HCT116 (cell line): ENCODE data around the gene CDKAL1. TPM values are rescaled to one million over a fixed set of nuclear protein-coding genes. Genes with fewer than 3 reads are reported as not detected.

Experiments used
- ATAC-seq: fragments of 200-7000 bp; cut with Tn5 transposase; 2 replicates; pipeline ENCODE4 v1.9.1; 2020; ENCODE audit warnings: mild to moderate bottlenecking, moderate library complexity
- BruUV-seq: library from RNA; stranded (reverse); fragments of 400-500 nt; replicated peaks from 2 replicates; lab custom pipeline; 2021; lab: Mats Ljungman, UMichigan
- CTCF ChIA-PET: fragments of 300-600 bp; sonication (Branson Sonifier 250); formaldehyde crosslinking; loops from one replicate; lab custom pipeline; 2021; ENCODE audit warnings: antibody characterized with exemption; lab: Charles Lee
- POLR2A ChIA-PET: fragments of 300-600, 350-600 bp; sonication (Branson Sonifier 250); formaldehyde crosslinking; loops from one replicate; lab custom pipeline; 2021; ENCODE audit warnings: antibody characterized with exemption; lab: Charles Lee
- RAD21 ChIA-PET, 2 experiments: fragments of 300-600 bp; sonication (Branson Sonifier 250); formaldehyde crosslinking; loops; one replicate each; lab custom pipeline; 2023; ENCODE audit warnings: low total read pairs in 2 of 2; ENCODE audit not compliant: uncharacterized antibody in 2 of 2, unreplicated experiment in 2 of 2, low non-redundant PET in 1 of 2; lab: Charles Lee
- DNase-seq: peaks from one replicate; pipeline ENCODE4 v3.0.0-alpha.2; 2010; ENCODE audit warnings: low read depth, low spot score
- H2AFZ ChIP-seq: fragments of 200-600 bp; shearing (Covaris generic), sonication (generic); 2 replicates; pipeline ENCODE4 v1.6.1; 2017; ENCODE audit warnings: low read depth, mixed run types, mixed read lengths, antibody characterized with exemption, low read length; ENCODE audit not compliant: poor library complexity, severe bottlenecking
- H3K27ac ChIP-seq: 2 replicates; pipeline ENCODE4 v1.5.1; 2012; ENCODE audit warnings: low read depth, low read length
- H3K27me3 ChIP-seq: fragments of 200-600 bp; sonication (generic); 2 replicates; pipeline ENCODE4 v1.6.1; 2016; ENCODE audit warnings: mixed run types, low read length, mixed read lengths; ENCODE audit not compliant: insufficient read depth
- H3K36me3 ChIP-seq, 2 experiments: fragments of 200-500 bp in 1 of 2; fragments of 200-600 bp in 1 of 2; sonication (Bioruptor generic) in 1 of 2; sonication (generic) in 1 of 2; 2 replicates each; pipeline versions ENCODE4 v1.5.1 to v1.6.1; 2014 to 2016; ENCODE audit warnings: low read length in 2 of 2, inconsistent platforms in 1 of 2, mixed read lengths in 1 of 2, mixed run types in 1 of 2; ENCODE audit not compliant: insufficient read depth in 2 of 2, control insufficient read depth in 1 of 2
- H3K4me1 ChIP-seq, 2 experiments: fragments of 200-600 bp in 1 of 2; sonication (generic) in 1 of 2; 2 replicates each; pipeline versions ENCODE4 v1.5.1 to v1.6.1; 2012 to 2017; ENCODE audit warnings: low read length in 2 of 2, inconsistent platforms in 1 of 2, mild to moderate bottlenecking in 1 of 2, mixed read lengths in 1 of 2, mixed run types in 1 of 2, moderate library complexity in 1 of 2; ENCODE audit not compliant: insufficient read depth in 2 of 2, control insufficient read depth in 1 of 2
- H3K4me2 ChIP-seq: fragments of 200-600 bp; sonication (generic); 2 replicates; pipeline ENCODE4 v1.6.1; 2017; ENCODE audit warnings: mixed run types, low read length, mixed read lengths
- H3K4me3 ChIP-seq, 2 experiments: fragments of 200-600 bp in 1 of 2; sonication (generic) in 1 of 2; replicated peaks in 1 of 2; 2 replicates each; pipeline ENCODE4 v1.5.1; 2011 to 2016; ENCODE audit warnings: low read length in 2 of 2, control low read depth in 1 of 2, low read depth in 1 of 2, mild to moderate bottlenecking in 1 of 2, mixed read lengths in 1 of 2, mixed run types in 1 of 2
- H3K79me2 ChIP-seq: fragments of 200-600 bp; sonication (generic); 2 replicates; pipeline ENCODE4 v1.6.1; 2017; ENCODE audit warnings: mild to moderate bottlenecking, mixed run types, low read length, moderate library complexity, mixed read lengths; ENCODE audit not compliant: insufficient read depth
- H3K9ac ChIP-seq: fragments of 200-600 bp; sonication (generic); 2 replicates; pipeline ENCODE4 v1.6.1; 2016; ENCODE audit warnings: low read length, mixed read lengths
- H3K9me2 ChIP-seq: fragments of 200-600 bp; sonication (generic), shearing (Covaris generic); 2 replicates; pipeline ENCODE4 v1.6.1; 2017; ENCODE audit warnings: mixed run types, mild to moderate bottlenecking, moderate library complexity; ENCODE audit not compliant: insufficient read depth
- H3K9me3 ChIP-seq, 2 experiments: fragments of 200-500 bp in 1 of 2; fragments of 200-600 bp in 1 of 2; sonication (Bioruptor generic) in 1 of 2; sonication (generic) in 1 of 2; 2 replicates each; pipeline ENCODE4 v1.6.1; 2014 to 2017; ENCODE audit warnings: low read length in 2 of 2, mixed read lengths in 2 of 2, inconsistent platforms in 1 of 2, low read depth in 1 of 2, mild to moderate bottlenecking in 1 of 2, mixed run types in 1 of 2, moderate library complexity in 1 of 2; ENCODE audit not compliant: control insufficient read depth in 1 of 2, insufficient read depth in 1 of 2
- H4K20me1 ChIP-seq: fragments of 200-600 bp; sonication (generic), shearing (Covaris generic); 2 replicates; pipeline ENCODE4 v1.6.1; 2017; ENCODE audit warnings: mixed run types, mild to moderate bottlenecking, moderate library complexity; ENCODE audit not compliant: insufficient read depth
- ELF1 ChIP-seq: IDR thresholded peaks from 2 replicates; pipeline ENCODE4 v1.6.1; 2012; ENCODE audit warnings: low read depth, borderline replicate concordance
- POLR2A ChIP-seq: IDR thresholded peaks from 2 replicates; pipeline ENCODE4 v1.7.0; 2011; ENCODE audit warnings: borderline replicate concordance; ENCODE audit not compliant: insufficient read depth, insufficient read length; ENCODE audit errors: extremely low read depth
- YY1 ChIP-seq: IDR thresholded peaks from 2 replicates; pipeline ENCODE4 v1.6.1; 2011; ENCODE audit warnings: low read length, low read depth, moderate library complexity, mild to moderate bottlenecking; ENCODE audit not compliant: insufficient replicate concordance; ENCODE audit errors: extremely low read depth
- intact Hi-C: fragments of 100-400 bp; cut with micrococcal nuclease; formaldehyde crosslinking; loops from 2 replicates; pipeline ENCODE4 v1.10.0; 2022
- total RNA-seq: library from RNA; stranded (reverse); gene quantifications from one replicate; pipeline ENCODE4 v1.2.1, GENCODE V29; 2021; ENCODE audit not compliant: unreplicated experiment
- TF ChIP-seq, protein P1 (sequence below): IDR thresholded peaks from 2 replicates; pipeline ENCODE4 v1.6.1; 2012; ENCODE audit warnings: low read depth

CDKAL1 gene
- total RNA-seq, 1 experiment from 2014 or later: 14.9 TPM

DNA sequence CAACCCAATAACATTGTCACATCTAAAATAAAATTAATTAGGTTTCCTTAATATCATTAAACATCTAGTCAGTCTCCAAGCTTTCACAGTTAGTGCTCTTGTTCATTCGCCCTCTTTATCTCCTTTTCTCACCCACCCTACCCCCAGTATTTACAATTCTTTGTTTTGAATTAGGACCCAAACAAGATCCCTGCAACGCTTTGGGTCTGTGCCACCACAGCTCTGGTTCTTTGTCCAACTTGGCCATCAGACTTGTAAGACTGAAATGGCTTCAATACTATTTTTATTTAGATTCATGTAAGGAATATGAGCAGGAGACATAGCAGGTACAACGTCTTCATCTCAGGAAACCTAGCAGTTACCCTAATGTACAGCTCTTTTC is 276.5 kb downstream of the CDKAL1 start:
- Histone ChIP-seq H2AFZ (no peak overlapping the region), H3K36me3 (no peaks in the 10 kb centered on the region), H3K4me2 (peak overlapping the region; percentile 52), H3K4me3 (no peak overlapping the region), H3K4me1 (peaks cover 19 to 20% of the 10 kb centered on the region in 2 experiments; a peak in 3 of 4 replicates), H3K27ac (peak overlapping the region; percentile 3; the same call in 1 of the 2 replicates), H3K9me2 (no peaks in the 10 kb centered on the region), H3K9me3 (0 out of 4 replicates have a peak, but pooled peaks cover 0 to 7% of the 10 kb centered on the region in 2 experiments), H3K79me2 (no peaks in the 10 kb centered on the region), H3K27me3 (no peaks in the 10 kb centered on the region), H3K9ac (no peak overlapping the region; the same call in 1 of the 2 replicates), H4K20me1 (no peaks in the 10 kb centered on the region)
- ChIA-PET POLR2A (no interaction called here), RAD21 (no interaction called here), CTCF (interaction anchor here (1.6 kb wide), 1 partner anchor 778 kb away, joined by 4 read pairs; no protein-coding TSS in a partner anchor)
- ATAC-seq (peak; percentile 47), DNase-seq (no peak)
- BruUV-seq: no TSS peak
- TF ChIP-seq, protein P1, sequence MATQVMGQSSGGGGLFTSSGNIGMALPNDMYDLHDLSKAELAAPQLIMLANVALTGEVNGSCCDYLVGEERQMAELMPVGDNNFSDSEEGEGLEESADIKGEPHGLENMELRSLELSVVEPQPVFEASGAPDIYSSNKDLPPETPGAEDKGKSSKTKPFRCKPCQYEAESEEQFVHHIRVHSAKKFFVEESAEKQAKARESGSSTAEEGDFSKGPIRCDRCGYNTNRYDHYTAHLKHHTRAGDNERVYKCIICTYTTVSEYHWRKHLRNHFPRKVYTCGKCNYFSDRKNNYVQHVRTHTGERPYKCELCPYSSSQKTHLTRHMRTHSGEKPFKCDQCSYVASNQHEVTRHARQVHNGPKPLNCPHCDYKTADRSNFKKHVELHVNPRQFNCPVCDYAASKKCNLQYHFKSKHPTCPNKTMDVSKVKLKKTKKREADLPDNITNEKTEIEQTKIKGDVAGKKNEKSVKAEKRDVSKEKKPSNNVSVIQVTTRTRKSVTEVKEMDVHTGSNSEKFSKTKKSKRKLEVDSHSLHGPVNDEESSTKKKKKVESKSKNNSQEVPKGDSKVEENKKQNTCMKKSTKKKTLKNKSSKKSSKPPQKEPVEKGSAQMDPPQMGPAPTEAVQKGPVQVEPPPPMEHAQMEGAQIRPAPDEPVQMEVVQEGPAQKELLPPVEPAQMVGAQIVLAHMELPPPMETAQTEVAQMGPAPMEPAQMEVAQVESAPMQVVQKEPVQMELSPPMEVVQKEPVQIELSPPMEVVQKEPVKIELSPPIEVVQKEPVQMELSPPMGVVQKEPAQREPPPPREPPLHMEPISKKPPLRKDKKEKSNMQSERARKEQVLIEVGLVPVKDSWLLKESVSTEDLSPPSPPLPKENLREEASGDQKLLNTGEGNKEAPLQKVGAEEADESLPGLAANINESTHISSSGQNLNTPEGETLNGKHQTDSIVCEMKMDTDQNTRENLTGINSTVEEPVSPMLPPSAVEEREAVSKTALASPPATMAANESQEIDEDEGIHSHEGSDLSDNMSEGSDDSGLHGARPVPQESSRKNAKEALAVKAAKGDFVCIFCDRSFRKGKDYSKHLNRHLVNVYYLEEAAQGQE: no peak
- TF ChIP-seq POLR2A (no peak), YY1 (no peak), ELF1 (no peak)
- intact Hi-C loops: no loop called here
